Fibroblast of skin of left biceps (primary cell): ENCODE results near the gene TRPC6.
"Not testable (repeated sequence)": the region's sequence is repeated elsewhere in the genome, so short reads cannot be mapped to it uniquely, and the experiment has no call there.

Source experiments
- DNase-seq, 2 experiments: peaks; one replicate each; pipeline ENCODE4 v3.0.0-alpha.2; 2013; ENCODE audit warnings: low read depth in 2 of 2

Gene TRPC6

DNA sequence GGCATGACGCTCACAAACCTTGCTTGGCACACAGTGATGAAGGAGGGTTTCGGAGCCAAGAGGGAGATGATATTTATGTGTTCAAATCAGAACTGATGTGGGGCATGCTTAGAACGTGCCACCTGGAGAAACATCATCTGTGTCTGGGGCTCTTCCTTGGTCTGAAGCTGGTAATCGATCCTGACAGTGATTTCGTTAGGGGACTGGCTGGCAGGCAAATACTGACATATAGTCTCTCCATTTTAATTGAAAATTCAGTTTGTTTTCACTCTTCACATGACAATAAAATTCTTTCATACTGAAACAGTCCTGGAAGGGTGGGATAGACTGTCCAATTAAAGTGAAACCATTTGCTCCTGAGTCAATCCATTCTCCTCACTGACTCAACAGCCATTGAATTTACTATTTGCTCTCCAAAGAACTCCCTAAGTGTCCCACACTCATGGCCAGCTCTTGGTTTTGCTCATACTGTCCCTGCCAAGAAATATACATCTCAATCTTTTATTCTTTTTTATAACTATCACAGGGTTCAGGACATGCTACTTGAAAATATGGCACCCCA is 134.8 kb downstream of the TRPC6 start:
- no peak for DNase-seq

DNA sequence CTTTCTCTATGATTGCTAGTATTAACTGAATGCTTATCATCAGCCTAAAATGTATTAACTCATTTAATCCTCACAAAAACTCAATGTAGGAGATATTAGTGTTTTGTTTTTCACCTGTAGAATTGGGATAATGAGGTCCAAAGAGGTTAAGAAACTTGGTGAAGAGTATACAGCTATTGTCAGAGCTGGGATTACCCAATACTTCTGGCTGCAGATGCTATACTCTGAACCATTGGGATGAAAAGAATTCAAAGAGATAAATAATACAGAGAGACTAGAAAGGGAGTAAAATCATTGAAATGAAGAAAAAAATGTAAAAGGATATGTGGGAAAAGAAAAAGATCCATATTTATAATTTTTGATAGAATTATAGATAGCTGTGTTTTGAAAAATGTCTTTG is 137.1 kb downstream of the TRPC6 start:
- no peak for DNase-seq

DNA sequence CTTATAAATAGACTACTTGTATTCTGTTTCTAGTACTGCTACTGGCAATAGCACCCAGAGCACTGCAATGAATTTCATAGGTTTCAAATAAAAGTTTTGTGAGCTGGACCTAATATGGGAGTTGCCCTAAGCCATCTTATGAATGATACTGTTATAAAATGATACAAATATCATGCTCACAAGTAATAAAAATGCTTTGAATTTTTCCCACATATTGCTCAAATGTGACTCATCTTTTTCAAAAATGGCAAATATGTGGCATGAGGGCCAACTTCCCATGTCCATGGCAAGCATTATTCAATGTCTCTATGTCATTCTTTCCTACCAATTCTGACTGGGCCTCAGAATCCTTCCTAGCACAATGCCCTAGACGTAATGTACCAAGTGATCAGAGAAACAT is 137.6 kb downstream of the TRPC6 start:
- DNase-seq = peak; percentile 34 to 40

DNA sequence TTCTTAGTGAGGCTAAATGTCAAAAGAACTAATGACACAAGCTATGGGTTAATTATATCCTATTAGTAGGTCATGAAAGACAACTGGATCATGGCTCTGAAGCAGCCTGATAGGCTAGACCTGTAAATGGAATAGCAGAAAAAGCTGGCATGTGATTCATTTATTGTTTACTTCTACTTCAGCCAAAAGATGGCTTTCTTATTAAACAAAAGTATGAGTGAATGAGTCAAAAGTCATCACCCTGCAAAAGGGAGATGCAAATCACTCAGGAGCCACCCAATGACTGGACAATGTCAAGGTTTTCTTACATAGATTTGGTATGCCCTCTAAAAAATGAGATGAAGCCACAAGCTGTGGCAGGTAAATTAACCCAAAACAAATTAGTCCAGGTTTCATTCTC is 138.0 kb downstream of the TRPC6 start:
- DNase-seq = no peak

DNA sequence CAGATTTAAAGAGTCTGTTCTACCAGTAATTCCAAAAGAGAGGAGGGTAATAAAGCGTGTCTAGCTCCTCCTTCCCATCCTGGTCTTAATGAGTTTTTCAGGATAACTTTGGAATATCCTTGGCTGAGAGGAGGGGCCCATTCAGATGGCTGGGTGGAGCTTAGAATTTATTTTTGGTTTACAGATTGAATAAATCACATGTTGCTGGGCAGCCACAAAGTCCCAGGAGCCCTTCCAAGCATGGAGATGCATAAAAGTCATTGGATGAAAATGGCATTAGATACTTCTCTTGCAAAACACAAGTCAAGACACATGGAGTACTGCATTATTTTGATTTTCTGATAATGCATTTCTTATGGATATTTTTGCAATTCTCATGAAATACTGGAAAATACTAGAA is 139.0 kb downstream of the TRPC6 start:
- no peak for DNase-seq

DNA sequence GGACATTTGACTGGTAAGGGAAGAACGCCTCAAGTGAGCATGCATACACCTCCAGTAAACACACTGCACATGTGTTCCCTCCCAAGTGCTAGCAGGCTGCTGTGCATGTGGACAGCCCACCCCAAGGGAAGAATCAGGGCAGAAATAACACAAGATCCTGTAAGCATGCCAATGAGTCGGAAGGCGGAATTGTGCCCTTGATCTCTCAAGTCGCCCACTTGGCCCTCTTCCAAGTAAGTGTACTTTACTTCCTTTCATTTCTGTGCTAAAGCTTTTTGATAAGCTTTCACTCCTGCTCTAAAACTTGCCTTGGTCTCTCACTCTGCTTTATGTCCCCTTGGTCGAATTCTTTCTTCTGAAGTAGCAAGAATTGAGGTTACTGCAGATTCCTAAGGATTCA is 139.6 kb downstream of the TRPC6 start:
- DNase-seq = no peak

DNA sequence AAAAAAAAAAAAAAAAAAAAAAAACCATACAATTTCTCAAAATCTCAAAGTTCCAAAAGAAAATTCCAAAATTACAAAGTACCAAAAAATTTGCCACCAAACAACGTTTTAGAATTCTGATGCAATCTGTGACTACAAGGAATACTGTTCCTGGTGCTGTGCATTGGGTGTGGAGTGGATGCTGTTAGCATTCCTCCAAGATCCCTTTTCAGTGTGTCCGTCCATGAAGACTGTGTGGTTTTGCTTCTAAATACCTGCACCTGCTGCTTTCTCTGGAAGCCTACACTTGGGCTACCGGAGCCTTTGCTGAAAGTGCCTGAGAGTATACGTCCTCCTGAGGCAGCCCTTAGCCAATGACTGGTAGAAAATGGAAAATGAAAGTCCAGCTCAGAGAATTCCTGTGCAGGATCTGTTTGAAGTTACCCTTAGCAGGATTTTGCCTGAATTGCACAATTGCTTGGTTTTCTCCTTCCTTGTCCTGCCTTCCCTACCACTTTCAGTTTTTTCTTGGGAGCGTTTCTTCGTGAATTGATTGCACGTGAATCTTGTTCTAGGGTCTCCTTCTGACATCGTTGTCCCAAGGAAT is 140.8 kb downstream of the TRPC6 start:
- DNase-seq = no peak

DNA sequence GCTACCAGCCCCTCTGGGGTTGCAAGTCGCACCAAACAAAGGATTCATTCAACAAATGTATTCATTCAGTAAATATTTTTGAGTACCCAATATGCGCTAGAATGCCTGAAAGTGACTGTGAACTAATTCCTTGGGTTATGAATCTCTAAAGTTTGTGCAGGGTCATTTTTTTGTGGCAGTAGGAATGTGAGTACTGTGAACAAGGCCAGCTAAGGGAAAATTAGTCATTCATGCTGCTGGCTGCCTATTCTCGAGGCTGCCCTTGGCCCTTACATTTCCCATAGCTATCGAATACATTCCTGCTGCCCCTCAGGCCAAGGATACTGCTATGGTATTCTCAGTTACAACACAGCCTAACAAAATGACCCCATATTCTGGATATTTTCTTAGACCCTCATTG is 141.6 kb downstream of the TRPC6 start:
- DNase-seq = no peak

DNA sequence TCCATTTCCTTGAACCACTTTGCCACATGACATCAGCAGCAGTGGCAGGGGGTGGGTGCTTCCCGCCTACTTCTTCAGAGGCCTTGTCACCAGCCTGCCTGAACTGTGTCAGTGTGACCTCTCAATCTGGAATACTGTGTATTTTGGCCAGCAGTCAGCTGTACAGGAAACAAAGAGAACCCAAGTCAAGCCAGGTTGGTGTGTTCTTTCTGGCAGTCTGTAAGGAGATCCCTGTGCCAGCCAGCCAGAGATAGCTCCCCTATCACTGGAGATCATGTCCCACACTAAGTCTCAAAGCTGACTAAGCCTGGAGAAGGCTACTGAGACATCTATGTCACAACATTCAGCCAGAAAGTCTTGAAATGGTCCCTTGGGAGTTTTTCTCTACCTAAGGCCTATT is 142.1 kb downstream of the TRPC6 start:
- DNase-seq = no peak

DNA sequence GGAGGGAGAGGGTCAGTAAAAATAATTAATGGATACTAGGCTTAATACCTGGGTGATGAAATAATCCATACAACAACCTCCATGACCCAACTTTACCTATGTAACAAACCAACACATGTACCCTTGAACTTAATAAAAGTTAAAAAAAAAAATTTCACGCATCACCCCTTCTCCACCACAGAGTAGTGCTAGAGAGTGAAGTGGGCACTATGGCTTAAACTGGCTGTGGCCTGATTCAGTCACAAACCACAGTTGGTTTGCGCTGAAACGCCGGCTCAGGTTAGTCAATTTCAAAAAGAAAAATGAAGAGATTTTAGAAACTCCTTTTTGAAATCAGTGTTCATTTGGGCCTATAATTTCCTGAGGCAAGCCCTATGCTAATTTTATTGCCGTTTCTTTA is 144.3 kb downstream of the TRPC6 start:
- DNase-seq = no peak

DNA sequence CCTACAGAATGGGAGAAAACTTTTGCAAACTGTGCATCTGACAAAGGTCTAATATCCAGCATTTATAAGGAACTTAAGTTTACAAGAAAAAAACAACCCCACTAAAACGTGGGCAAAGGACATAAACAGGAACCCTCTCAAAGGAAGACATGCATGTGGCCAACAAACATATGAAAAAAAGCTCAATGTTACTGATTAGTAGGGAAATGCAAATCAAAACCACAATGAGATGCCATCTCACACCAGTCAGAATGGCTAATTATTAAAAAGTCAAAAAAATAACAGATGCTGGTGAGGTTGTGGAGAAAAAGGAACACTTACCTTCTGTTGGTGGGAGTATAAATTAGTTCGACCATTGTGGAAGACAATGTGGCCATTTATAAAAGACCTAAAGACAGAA is 145.1 kb downstream of the TRPC6 start:
- not testable (repeated sequence) for DNase-seq

DNA sequence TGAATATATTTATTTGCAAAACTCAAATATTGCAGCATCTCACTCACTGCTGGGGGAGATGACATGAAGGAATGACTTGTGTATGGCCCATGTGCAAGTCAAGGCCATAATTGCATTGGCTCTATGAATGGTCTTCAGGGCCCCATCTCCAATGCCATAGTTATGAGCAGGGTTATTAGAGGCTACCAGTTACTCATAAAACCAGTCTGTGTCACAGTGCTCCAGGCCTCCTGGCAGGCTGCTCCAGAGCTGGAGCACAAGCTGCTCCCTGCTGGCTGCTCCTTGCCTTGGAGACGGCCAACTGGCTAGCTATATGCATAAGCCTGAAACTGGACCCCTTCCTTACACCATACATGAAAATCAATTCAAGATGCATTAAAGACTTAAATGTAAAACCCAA is 145.7 kb downstream of the TRPC6 start:
- no peak for DNase-seq

DNA sequence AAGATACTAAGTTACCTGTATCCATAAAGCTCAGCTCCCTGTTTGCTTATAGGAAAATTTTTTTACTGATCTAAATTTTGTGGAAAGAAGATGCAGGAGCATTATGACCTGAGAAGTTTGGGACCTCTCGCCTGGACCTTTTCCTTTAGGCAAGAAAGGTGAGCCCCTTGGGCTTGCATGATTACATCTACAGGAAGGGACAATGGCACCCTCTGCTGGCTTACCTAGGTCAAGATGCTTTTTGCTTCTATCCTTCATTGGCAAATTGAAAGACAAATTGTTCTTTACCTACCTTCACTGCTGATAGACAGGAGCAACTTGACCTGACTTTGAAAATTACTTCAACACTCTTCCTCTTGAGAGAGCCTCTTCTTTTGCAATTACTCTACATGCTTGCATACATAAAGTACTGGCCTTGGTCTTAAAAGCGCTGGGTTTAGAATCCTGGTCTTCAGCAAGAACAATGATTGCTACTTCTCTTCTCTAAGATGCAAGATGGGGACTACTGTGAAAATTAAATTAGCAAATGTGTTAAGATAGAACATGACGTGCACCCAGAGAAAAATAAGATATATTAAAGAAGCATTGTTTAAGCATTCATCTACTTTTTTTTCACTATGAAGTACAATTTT is 147.2 kb downstream of the TRPC6 start:
- no peak for DNase-seq

DNA sequence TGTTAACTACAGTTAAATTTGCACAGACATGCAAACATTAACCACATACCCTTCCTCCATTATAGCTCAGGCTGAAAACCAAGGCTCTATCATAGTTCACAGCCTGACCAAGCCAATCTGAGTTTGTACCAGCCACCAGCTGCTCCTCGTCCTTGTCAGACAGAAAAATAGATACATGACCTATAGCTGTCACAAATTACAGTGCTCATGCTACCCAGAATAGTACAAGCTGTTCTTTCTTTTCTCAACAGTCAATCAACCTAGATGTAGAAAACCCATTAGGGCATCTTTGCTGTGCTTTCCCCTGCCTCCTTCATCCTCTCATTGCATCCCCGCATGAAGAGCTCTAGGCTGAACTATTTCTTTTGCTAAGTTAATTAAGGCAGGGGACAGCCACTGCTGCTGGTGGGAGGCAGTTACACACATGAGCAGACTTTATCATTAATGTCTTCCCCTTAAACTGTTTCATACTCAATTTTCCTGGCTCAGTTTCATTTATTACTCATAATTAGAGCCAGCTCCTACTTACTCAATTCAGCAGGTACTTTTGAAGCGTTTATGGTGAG is 148.3 kb downstream of the TRPC6 start:
- no peak for DNase-seq

DNA sequence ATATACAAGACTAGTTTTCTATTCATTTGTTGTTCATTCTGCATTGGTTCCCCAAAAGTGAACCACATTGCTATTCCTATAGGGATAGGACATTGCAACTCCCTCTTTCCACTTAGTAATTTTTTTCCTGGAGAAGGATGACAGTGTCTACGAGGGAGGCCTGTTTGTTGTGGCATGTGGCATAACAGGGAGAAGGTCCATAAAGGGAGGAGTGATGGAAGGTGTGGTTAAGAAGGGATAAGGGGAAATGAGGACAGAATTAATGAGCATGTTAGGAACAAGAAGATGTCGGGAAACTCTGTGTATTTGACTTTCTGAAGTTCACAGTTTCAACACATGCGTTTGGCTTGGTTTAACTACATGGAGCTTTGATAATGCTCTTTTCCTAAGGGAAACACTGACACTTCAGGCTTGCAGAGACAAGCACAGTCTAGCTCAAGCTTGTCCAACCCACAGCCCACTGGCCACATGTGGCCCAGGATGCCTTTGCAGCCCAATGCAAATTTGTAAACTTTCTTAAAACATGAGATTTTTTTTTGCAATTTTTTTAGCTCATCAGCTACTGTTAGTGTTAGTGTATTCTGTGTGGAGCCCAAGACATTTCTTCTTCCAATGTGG is 149.7 kb downstream of the TRPC6 start:
- no peak for DNase-seq

DNA sequence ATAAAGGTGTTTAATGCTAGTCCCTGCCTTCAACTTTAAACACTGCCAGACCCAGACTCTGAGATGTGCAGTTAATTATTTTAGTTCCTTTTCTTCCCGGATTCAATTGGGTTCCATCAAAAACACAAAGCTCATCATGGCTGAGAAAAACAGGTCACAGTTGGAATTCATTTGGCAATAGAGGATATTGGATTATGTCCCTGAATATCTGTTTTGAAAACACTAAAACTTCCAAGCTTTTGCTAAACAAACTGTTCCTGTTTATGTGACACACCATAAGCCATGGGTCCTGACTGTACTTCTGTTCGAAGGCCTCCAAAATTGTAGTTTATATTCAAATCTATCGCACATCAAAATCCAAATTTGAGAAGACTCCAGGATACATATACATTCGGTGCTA is 150.7 kb downstream of the TRPC6 start:
- DNase-seq = no peak

DNA sequence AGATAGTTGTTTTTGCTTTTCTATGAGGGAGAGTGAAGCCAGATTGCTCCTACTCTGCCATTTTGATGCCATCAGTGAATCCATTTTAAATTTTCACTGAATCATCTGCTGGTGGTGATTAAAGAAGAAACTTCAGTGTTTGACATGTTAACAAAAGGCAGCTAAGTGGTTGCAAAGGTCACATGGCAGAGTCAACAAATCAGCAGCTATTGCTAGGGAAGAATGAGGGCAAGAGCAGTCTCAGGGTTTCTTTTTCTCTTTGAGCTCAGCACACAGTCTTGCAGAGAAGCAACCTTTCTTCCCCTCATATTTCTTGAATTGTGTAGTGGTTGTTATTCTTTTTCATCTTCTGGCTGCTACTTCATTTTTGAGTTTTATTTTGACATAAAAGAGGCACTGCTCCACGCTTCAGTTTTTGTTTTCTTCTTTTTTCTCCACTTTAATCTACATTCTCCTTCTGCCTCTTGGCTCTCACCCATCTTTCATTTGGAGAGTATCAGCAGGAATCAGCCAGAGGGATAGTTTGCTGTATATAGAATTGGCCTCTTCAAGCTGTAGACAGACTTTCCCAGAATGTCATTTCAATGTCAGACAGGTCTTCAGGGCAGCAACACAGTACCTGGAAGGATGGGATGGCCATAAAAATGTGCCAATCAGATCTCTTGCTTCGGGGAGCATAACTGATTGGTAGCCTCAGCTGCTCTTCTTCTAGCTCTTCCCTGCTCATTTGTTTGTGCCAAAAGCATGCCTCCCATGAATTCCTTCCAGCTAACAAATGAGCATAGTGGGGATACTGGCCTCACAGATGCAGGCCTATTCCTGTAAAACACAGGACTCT is 153.9 kb downstream of the TRPC6 start:
- no peak for DNase-seq

DNA sequence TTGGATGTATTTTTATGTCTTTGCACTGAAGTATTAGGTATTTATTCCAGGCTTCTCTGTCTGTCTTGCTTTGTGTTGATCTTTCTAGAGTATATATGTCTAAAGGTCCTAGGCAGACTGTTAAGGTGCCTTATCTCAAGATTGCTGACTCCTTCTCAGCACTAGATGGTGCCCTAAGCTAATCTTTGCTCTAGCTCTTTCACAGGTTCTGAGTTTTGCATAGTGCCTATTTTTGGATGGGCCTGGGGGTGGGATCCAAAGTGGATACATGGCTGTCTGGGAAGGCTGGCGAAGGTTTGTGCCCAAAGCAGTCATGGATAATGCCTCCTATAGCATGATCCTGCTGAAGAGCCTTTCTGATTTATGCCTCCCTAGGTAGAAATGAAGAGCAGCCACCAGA is 154.9 kb downstream of the TRPC6 start:
- no peak for DNase-seq

DNA sequence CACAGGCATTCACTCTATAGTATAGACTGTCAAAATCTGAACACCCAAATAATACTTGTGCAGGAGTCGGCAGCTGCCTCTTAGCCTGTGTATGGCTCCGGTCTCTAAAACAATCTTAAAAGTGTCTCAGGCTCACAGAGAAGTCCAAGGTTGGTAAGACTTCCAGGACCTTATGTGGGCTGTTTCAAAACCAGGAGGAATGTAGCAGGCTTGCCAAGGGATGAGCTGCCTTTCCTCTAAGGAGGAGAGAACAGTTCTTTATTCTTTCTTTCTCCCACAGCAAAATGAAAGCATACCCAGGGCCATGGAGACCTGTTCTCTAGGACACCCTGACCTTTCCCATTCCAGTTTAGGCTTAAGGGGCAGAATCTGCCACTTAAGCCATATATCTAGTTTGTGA is 176.5 kb downstream of the TRPC6 start:
- DNase-seq = no peak
